Mucosa of gallbladder (tissue), 1 donor: ENCODE results near the gene KIF27. TPM values are rescaled to one million over a fixed set of nuclear protein-coding genes. Genes with fewer than 3 reads are reported as not detected.
"Not testable (repeated sequence)": the region's sequence is repeated elsewhere in the genome, so short reads cannot be mapped to it uniquely, and the experiment has no call there.

Experiments used
- DNase-seq: peaks from one replicate; pipeline ENCODE4 v3.0.0-alpha.2; 2020; ENCODE audit warnings: low spot score
- total RNA-seq: library from RNA; stranded (reverse); gene quantifications from one replicate; pipeline ENCODE4 v1.2.1, GENCODE V29; 2021
- donor health status: DM: no; HTN: no; CAD: no.

KIF27 gene
- total RNA-seq = 7.9 TPM

- DNase-seq = peak; percentile 99
Observed at GRCh38 chr9:83920927-83921707, at the start of gene KIF27. Gene KIF27, minus strand, starts transcription at chr9:83921432. Its CDS starts 5,841 bp downstream, at chr9:83915591.

- no peak for DNase-seq
Observed at GRCh38 chr9:83969602-83970001, 48.4 kb upstream of the KIF27 start.

- no peak for DNase-seq
Observed at GRCh38 chr9:83967073-83967472, 45.8 kb upstream of the KIF27 start.

GRCh38 chr9:83966209-83966582 lies 45.0 kb upstream of the KIF27 start:
- DNase-seq = no peak

GRCh38 chr9:83965350-83966208 lies 44.3 kb upstream of the KIF27 start:
- no peak for DNase-seq

GRCh38 chr9:83964973-83965349 lies 43.7 kb upstream of the KIF27 start:
- DNase-seq = no peak

GRCh38 chr9:83962165-83962564 lies 40.9 kb upstream of the KIF27 start:
- no peak for DNase-seq

GRCh38 chr9:83960991-83961390 lies 39.8 kb upstream of the KIF27 start:
- no peak for DNase-seq

GRCh38 chr9:83959061-83959460 lies 37.8 kb upstream of the KIF27 start:
- no peak for DNase-seq

- no peak for DNase-seq
Observed at GRCh38 chr9:83957248-83957513, 35.9 kb upstream of the KIF27 start.

- peak; percentile 71 for DNase-seq
Observed at GRCh38 chr9:83956436-83957247, 35.4 kb upstream of the KIF27 start.

- peak; percentile 24 for DNase-seq
Observed at GRCh38 chr9:83956086-83956435, 34.8 kb upstream of the KIF27 start.

- not testable (repeated sequence) for DNase-seq
Observed at GRCh38 chr9:83948096-83948495, 26.9 kb upstream of the KIF27 start.

- no peak for DNase-seq
Observed at GRCh38 chr9:83940590-83941303, 19.5 kb upstream of the KIF27 start.

GRCh38 chr9:83937861-83938455 lies 16.7 kb upstream of the KIF27 start:
- no peak for DNase-seq

GRCh38 chr9:83936523-83936922 lies 15.3 kb upstream of the KIF27 start:
- DNase-seq = no peak

- DNase-seq = peak; percentile 33
Observed at GRCh38 chr9:83935276-83935935, 14.2 kb upstream of the KIF27 start.

GRCh38 chr9:83934569-83935275 lies 13.5 kb upstream of the KIF27 start:
- no peak for DNase-seq

- DNase-seq = no peak
Observed at GRCh38 chr9:83933790-83934189, 12.6 kb upstream of the KIF27 start.

- DNase-seq = no peak
Observed at GRCh38 chr9:83932851-83933250, 11.6 kb upstream of the KIF27 start.
